ENCODE measurements around the gene BACE2. TPM values are rescaled to one million over a fixed set of nuclear protein-coding genes. Genes with fewer than 3 reads are reported as not detected.
A peak's percentile ranks its signal among the peaks of the same experiment; 100 is the strongest.

BACE2 gene
- total RNA-seq, 1 donor from 2014 or later: 16.8 TPM

GRCh38 chr21:41283211-41283818 lies 115.4 kb downstream of the BACE2 start:
- peaks cover 2% of the 10 kb centered on the region for H3K9me3 Mint-ChIP-seq (ENCODE audit: unreplicated experiment)
- no peaks in the 10 kb centered on the region for H4K20me1 ChIP-seq (ENCODE audit: insufficient read depth, low read length)
- no peaks in the 10 kb centered on the region for H3K36me3 Mint-ChIP-seq (ENCODE audit: low read depth, unreplicated experiment)
- H3K4me3 ChIP-seq (ENCODE audit: insufficient read depth, low read depth, low read length): no peak overlapping the region
- H3K9ac ChIP-seq (ENCODE audit: low read length): no peak overlapping the region
- no peak overlapping the region for H2AFZ ChIP-seq (ENCODE audit: low read depth, low read length)
- H3K27me3 Mint-ChIP-seq (ENCODE audit: low read depth, unreplicated experiment): peaks cover 11% of the 10 kb centered on the region
- TF ChIP-seq EZH2 (IDR thresholded peaks at IDR 0.05; ENCODE audit: insufficient read depth, low read length) (no peak), CTCF (IDR thresholded peaks at IDR 0.05; ENCODE audit: insufficient read depth, low read depth, low read length) (peak; percentile 85)
- H3K4me1 Mint-ChIP-seq (ENCODE audit: low read depth, unreplicated experiment): no peaks in the 10 kb centered on the region
- DNase-seq (ENCODE audit: low read depth) (peak; percentile 63), FAIRE-seq (peak; percentile 92)
- H3K27ac ChIP-seq (ENCODE audit: low read depth, low read length): no peak overlapping the region
- H3K4me1 ChIP-seq (ENCODE audit: insufficient read depth, low read length): no peaks in the 10 kb centered on the region
- no peaks in the 10 kb centered on the region for H3K79me2 ChIP-seq (ENCODE audit: insufficient read depth, low read length)
- H3K4me2 ChIP-seq (ENCODE audit: low read length): no peak overlapping the region
- no peak overlapping the region for H3K27ac Mint-ChIP-seq (ENCODE audit: unreplicated experiment)
- peaks cover 7% of the 10 kb centered on the region for H3K27me3 ChIP-seq (ENCODE audit: insufficient read depth, low read length)
- no peak overlapping the region for H3K4me3 Mint-ChIP-seq (ENCODE audit: unreplicated experiment)
- no peaks in the 10 kb centered on the region for H3K36me3 ChIP-seq (ENCODE audit: insufficient read depth, low read length)
- no peaks in the 10 kb centered on the region for H3K9me3 ChIP-seq (ENCODE audit: insufficient read depth, low read depth, low read length)

DNA sequence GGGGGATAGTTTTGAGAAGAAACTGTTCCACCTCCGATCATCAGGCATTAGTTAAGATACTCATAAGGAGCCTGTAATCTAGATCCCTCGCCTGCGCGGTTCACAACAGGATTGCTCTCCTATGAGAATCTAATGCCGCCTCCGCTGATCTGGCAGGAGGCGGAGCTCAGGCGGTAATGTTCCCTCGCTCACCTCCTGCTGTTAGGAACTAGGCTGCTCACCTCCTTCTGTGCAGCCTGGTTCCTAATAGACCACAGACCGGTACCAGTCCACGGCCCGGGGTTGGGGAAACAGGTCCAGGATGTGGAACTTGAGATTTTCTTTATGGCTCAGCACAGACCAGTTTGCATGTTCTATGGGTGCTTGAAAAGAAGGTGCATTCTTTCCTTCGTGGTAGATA lies 121.5 kb downstream of the BACE2 start:
- no peak overlapping the region for H2AFZ ChIP-seq (ENCODE audit: low read depth, low read length)
- H3K79me2 ChIP-seq (ENCODE audit: insufficient read depth, low read length): no peaks in the 10 kb centered on the region
- no peaks in the 10 kb centered on the region for H3K4me1 Mint-ChIP-seq (ENCODE audit: low read depth, unreplicated experiment)
- H3K9me3 ChIP-seq (ENCODE audit: insufficient read depth, low read depth, low read length): peaks cover 2% of the 10 kb centered on the region
- TF ChIP-seq EZH2 (IDR thresholded peaks at IDR 0.05; ENCODE audit: insufficient read depth, low read length) (no peak), CTCF (IDR thresholded peaks at IDR 0.05; ENCODE audit: insufficient read depth, low read depth, low read length) (no peak)
- H3K4me3 Mint-ChIP-seq (ENCODE audit: unreplicated experiment): no peak overlapping the region
- no peak for DNase-seq (ENCODE audit: low read depth)
- no peaks in the 10 kb centered on the region for H4K20me1 ChIP-seq (ENCODE audit: insufficient read depth, low read length)
- peaks cover 2% of the 10 kb centered on the region for H3K27me3 ChIP-seq (ENCODE audit: insufficient read depth, low read length)
- no peak overlapping the region for H3K27ac Mint-ChIP-seq (ENCODE audit: unreplicated experiment)
- no peak overlapping the region for H3K4me2 ChIP-seq (ENCODE audit: low read length)
- peaks cover 2% of the 10 kb centered on the region for H3K9me3 Mint-ChIP-seq (ENCODE audit: unreplicated experiment)
- no peak overlapping the region for H3K27ac ChIP-seq (ENCODE audit: low read depth, low read length)
- no peaks in the 10 kb centered on the region for H3K36me3 Mint-ChIP-seq (ENCODE audit: low read depth, unreplicated experiment)
- no peaks in the 10 kb centered on the region for H3K36me3 ChIP-seq (ENCODE audit: insufficient read depth, low read length)
- H3K4me3 ChIP-seq (ENCODE audit: insufficient read depth, low read depth, low read length): no peak overlapping the region
- no peak overlapping the region for H3K9ac ChIP-seq (ENCODE audit: low read length)
- no peak for FAIRE-seq
- H3K4me1 ChIP-seq (ENCODE audit: insufficient read depth, low read length): no peaks in the 10 kb centered on the region
- H3K27me3 Mint-ChIP-seq (ENCODE audit: low read depth, unreplicated experiment): peaks cover 9% of the 10 kb centered on the region

DNA sequence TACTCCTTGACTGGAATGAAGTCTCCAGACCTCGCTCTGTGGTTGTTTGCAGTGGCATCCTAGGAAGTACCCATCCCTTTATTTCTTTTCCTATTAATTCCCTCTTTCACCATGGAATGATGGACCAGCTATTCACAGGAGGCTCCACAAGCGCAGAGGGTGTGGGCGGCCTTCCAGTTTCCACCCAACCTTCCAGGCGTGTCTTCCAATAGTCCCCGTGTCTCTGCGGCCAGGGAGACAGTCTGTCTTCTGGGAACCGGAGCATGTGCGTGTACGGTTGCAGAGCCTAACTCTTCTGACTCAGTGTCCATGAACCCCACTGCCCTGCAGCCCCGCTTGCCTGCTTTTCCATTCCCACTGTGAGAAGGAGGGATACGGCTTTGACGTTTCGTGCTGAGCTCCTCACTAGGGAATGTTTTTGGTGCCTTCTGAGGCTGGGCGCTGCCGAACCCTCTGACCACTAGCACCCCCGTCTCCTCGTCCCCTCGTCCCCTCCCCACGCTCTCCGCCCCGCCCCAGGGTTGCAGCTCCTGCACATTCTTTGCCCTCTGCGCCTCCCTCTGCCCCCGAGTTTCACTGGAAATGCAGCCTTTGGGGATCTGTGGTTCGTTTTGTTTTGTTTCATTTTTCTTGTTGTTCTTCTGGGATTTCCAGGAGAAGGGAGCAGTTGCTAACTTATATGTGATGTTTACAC lies 122.3 kb downstream of the BACE2 start:
- Mint-ChIP-seq H3K27ac (ENCODE audit: unreplicated experiment) (peak overlapping the region; percentile 60), H3K27me3 (ENCODE audit: low read depth, unreplicated experiment) (peaks cover 10% of the 10 kb centered on the region), H3K4me1 (ENCODE audit: low read depth, unreplicated experiment) (no peaks in the 10 kb centered on the region), H3K4me3 (ENCODE audit: unreplicated experiment) (no peak overlapping the region), H3K9me3 (ENCODE audit: unreplicated experiment) (peaks cover 2% of the 10 kb centered on the region), H3K36me3 (ENCODE audit: low read depth, unreplicated experiment) (no peaks in the 10 kb centered on the region)
- DNase-seq (ENCODE audit: low read depth): no peak
- Histone ChIP-seq H3K79me2 (ENCODE audit: insufficient read depth, low read length) (no peaks in the 10 kb centered on the region), H3K4me1 (ENCODE audit: insufficient read depth, low read length) (no peaks in the 10 kb centered on the region), H2AFZ (ENCODE audit: low read depth, low read length) (no peak overlapping the region), H3K27ac (ENCODE audit: low read depth, low read length) (no peak overlapping the region), H4K20me1 (ENCODE audit: insufficient read depth, low read length) (no peaks in the 10 kb centered on the region), H3K27me3 (ENCODE audit: insufficient read depth, low read length) (peaks cover 2% of the 10 kb centered on the region), H3K4me3 (ENCODE audit: insufficient read depth, low read depth, low read length) (no peak overlapping the region), H3K36me3 (ENCODE audit: insufficient read depth, low read length) (no peaks in the 10 kb centered on the region), H3K9me3 (ENCODE audit: insufficient read depth, low read depth, low read length) (peaks cover 2% of the 10 kb centered on the region), H3K9ac (ENCODE audit: low read length) (no peak overlapping the region), H3K4me2 (ENCODE audit: low read length) (no peak overlapping the region)
- no peak for FAIRE-seq
- TF ChIP-seq CTCF (IDR thresholded peaks at IDR 0.05; ENCODE audit: insufficient read depth, low read depth, low read length) (no peak), EZH2 (IDR thresholded peaks at IDR 0.05; ENCODE audit: insufficient read depth, low read length) (no peak)
